Nephron (organoid): ENCODE data around the gene OR1E1.
"Not testable (repeated sequence)": the region's sequence is repeated elsewhere in the genome, so short reads cannot be mapped to it uniquely, and the experiment has no call there.

Experiments
- H3K27ac Mint-ChIP-seq, 3 experiments: 2 replicates each; pipeline ENCODE4 v1.8.0; 2020; ENCODE audit warnings: mixed read lengths in 3 of 3, mild to moderate bottlenecking in 2 of 3, moderate library complexity in 1 of 3
- H3K27me3 Mint-ChIP-seq: 2 replicates; pipeline ENCODE4 v1.8.0; 2021; ENCODE audit warnings: low read depth, mild to moderate bottlenecking, moderate library complexity, mixed read lengths
- H3K36me3 Mint-ChIP-seq: 2 replicates; pipeline ENCODE4 v1.8.0; 2020; ENCODE audit warnings: low read depth, mixed read lengths
- H3K4me1 Mint-ChIP-seq: 2 replicates; pipeline ENCODE4 v1.8.0; 2020; ENCODE audit warnings: mixed read lengths
- H3K4me3 Mint-ChIP-seq, 3 experiments: 2 replicates each; pipeline ENCODE4 v1.8.0; 2020; ENCODE audit warnings: mild to moderate bottlenecking in 3 of 3, mixed read lengths in 3 of 3, moderate library complexity in 2 of 3
- H3K9me3 Mint-ChIP-seq: 2 replicates; pipeline ENCODE4 v1.8.0; 2020; ENCODE audit warnings: mixed read lengths
- CTCF ChIP-seq, 3 experiments: fragments of 200-600 bp; sonication (generic); IDR thresholded peaks; one replicate each; pipeline ENCODE4 v1.5.0; 2021; ENCODE audit warnings: antibody characterized with exemption in 3 of 3; ENCODE audit not compliant: unreplicated experiment in 3 of 3

The OR1E1 gene

DNA sequence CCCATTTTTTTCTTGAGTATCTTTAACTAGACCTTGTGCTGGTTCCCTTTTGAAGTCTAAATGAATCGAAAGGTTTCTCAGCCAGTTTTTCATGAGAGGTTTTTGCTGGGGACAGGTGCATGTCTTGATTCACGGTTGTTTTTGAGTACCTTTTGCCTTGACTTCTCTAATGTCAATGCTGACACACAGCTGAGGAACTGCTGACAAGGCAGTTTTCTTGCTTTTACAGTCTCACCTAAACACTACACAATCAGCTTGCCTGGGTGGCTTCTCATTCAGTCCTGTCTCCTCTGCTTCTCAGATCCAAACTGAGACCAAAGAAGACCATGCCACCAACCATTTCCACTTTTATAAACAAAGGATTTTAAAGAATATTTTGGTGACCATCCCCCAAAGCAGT lies 20.0 kb upstream of the OR1E1 start:
- H3K27me3 Mint-ChIP-seq: no peaks in the 10 kb centered on the region
- H3K9me3 Mint-ChIP-seq: peaks cover 10% of the 10 kb centered on the region
- no peak for TF ChIP-seq CTCF (IDR thresholded peaks at IDR 0.05; ENCODE audit: unreplicated experiment in 3 of 3)
- H3K4me3 Mint-ChIP-seq: no peak overlapping the region
- H3K27ac Mint-ChIP-seq: no peak overlapping the region
- H3K4me1 Mint-ChIP-seq: no peaks in the 10 kb centered on the region
- no peaks in the 10 kb centered on the region for H3K36me3 Mint-ChIP-seq

DNA sequence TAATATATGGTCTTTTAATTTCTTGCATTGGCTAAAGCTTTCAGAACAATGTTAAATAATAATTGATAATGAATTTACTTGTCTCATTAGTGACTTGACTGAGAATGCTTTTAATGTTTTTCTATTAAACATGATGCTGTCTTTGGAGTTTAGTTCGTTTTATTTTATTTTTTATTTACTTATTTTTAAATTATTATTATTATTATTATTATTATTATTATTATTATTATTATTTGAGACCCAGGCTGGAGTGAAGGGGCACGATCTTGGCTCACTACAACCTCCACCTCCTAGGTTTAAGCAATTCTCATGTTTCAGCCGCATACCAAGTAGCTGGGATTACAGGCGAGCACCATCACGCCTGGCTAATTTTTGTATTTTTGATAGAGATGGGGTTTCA lies 17.4 kb upstream of the OR1E1 start:
- no peaks in the 10 kb centered on the region for H3K27me3 Mint-ChIP-seq
- no peaks in the 10 kb centered on the region for H3K36me3 Mint-ChIP-seq
- TF ChIP-seq CTCF (IDR thresholded peaks at IDR 0.05; ENCODE audit: unreplicated experiment in 3 of 3): no peak
- no peak overlapping the region for H3K27ac Mint-ChIP-seq
- no peaks in the 10 kb centered on the region for H3K4me1 Mint-ChIP-seq
- no peak overlapping the region for H3K4me3 Mint-ChIP-seq
- peaks cover 6% of the 10 kb centered on the region for H3K9me3 Mint-ChIP-seq

DNA sequence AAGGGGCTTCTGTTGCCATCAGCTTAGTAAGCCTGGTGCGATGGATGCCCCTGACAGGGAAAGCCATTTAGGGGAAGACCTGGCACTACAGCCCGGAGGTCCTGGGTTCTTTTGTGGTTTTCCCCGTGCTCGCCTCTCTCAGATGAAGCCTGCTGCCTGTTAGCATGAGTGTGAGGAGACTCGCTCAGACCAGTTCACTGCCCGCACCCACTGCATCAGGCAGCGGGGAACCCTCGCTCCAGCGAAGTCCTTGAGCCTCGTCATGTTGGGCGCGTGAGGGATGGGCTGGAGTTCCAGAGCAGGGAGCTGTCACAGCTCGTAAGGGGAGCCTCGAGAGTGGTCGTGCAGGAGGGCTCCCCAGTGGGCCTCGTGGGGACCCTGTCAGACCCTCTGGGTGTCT lies 14.0 kb upstream of the OR1E1 start:
- not testable (repeated sequence) for H3K27me3 Mint-ChIP-seq, H3K27ac Mint-ChIP-seq, H3K36me3 Mint-ChIP-seq, H3K4me1 Mint-ChIP-seq, H3K4me3 Mint-ChIP-seq
- H3K9me3 Mint-ChIP-seq: peaks cover 25% of the 10 kb centered on the region

GRCh38 chr17:3411070-3411469 lies 12.9 kb upstream of the OR1E1 start, which contains the start of gene OR3A3:
Gene OR3A3, plus strand, starts transcription at chr17:3411370.
- no peak within 1 kb of the TSS for H3K4me3 Mint-ChIP-seq
- no peaks in the 10 kb centered on the region for H3K4me1 Mint-ChIP-seq
- no peaks in the 10 kb centered on the region for H3K27me3 Mint-ChIP-seq
- no peak for TF ChIP-seq CTCF (IDR thresholded peaks at IDR 0.05; ENCODE audit: unreplicated experiment in 3 of 3)
- no peaks in the 10 kb centered on the region for H3K36me3 Mint-ChIP-seq
- H3K27ac Mint-ChIP-seq: no peak within 1 kb of the TSS
- peaks cover 36% of the 10 kb centered on the region for H3K9me3 Mint-ChIP-seq

GRCh38 chr17:3403856-3404255 lies 5.6 kb upstream of the OR1E1 start:
- H3K36me3 Mint-ChIP-seq, H3K27me3 Mint-ChIP-seq, H3K4me1 Mint-ChIP-seq, H3K4me3 Mint-ChIP-seq, H3K27ac Mint-ChIP-seq: not testable (repeated sequence)
- H3K9me3 Mint-ChIP-seq: peaks cover 39% of the 10 kb centered on the region

- Mint-ChIP-seq H3K36me3 (no peaks in the 10 kb centered on the region), H3K4me3 (no peak overlapping the region), H3K27me3 (peaks cover 11% of the 10 kb centered on the region), H3K9me3 (peaks cover 23% of the 10 kb centered on the region), H3K27ac (no peak overlapping the region), H3K4me1 (no peaks in the 10 kb centered on the region)
- no peak for TF ChIP-seq CTCF (IDR thresholded peaks at IDR 0.05; ENCODE audit: unreplicated experiment in 3 of 3)
Observed at GRCh38 chr17:3401786-3402185, 3.6 kb upstream of the OR1E1 start.

GRCh38 chr17:3400055-3400454 lies 1.8 kb upstream of the OR1E1 start:
- Mint-ChIP-seq H3K4me3 (no peak overlapping the region), H3K27ac (no peak overlapping the region), H3K9me3 (peaks cover 17% of the 10 kb centered on the region), H3K27me3 (peaks cover 11% of the 10 kb centered on the region), H3K4me1 (no peaks in the 10 kb centered on the region), H3K36me3 (no peaks in the 10 kb centered on the region)
- TF ChIP-seq CTCF (IDR thresholded peaks at IDR 0.05; ENCODE audit: unreplicated experiment in 3 of 3): no peak

GRCh38 chr17:3397801-3398200 lies 409 bp downstream of the OR1E1 start:
- H3K4me1 Mint-ChIP-seq, H3K4me3 Mint-ChIP-seq, H3K36me3 Mint-ChIP-seq, H3K27ac Mint-ChIP-seq: not testable (repeated sequence)
- Mint-ChIP-seq H3K27me3 (peaks cover 11% of the 10 kb centered on the region), H3K9me3 (peaks cover 15% of the 10 kb centered on the region)
